Nucleus accumbens (tissue), 56 donors: ENCODE results near the gene SF3B3.
"Not testable (repeated sequence)": the region's sequence is repeated elsewhere in the genome, so short reads cannot be mapped to it uniquely, and the experiment has no call there.

Experiments used
- DNase-seq, 56 donors: peaks; one replicate each; lab custom pipeline; 2025; lab: John Stamatoyannopoulos, UW

Gene SF3B3

DNA sequence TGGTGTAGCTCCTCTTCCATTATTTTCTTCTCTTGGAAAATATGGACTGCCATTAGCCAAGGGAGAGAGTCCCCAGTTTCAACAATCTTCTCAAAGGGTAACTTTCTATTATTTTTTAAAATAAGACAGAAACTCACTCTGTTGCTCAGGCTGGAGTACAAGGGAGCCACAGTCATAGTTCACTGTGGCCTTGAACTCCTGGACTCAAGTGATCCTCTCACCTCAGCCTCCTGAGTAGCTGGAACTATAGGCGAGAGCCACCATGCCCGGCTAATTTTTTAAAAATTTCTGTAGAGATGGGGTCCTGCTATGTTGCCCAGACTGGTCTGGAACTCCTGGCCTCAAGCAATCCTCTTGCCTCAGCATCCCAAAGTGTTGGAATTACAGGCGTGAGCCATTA lies 13.4 kb upstream of the SF3B3 start:
- DNase-seq: no peak

DNA sequence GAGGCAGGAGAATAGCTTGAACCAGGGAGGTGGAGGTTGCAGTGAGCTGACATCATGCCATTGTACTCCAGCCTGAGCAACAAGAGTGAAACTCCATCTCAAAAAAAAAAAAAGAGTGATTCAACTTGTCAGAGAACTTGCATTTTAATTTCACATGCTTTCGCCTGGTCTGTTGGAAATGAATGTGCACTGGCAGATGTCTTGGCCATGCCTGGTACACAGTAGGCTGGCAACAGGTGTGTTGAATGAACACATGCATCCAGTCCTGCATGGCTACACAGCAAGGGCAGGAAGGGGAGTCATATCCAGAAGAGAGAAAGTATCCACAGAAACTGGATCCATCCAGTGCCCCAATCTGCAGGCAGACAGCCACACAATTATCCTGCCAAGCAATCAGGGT lies 11.8 kb upstream of the SF3B3 start:
- no peak for DNase-seq

GRCh38 chr16:70512456-70512855 lies 11.2 kb upstream of the SF3B3 start:
- no peak for DNase-seq

DNA sequence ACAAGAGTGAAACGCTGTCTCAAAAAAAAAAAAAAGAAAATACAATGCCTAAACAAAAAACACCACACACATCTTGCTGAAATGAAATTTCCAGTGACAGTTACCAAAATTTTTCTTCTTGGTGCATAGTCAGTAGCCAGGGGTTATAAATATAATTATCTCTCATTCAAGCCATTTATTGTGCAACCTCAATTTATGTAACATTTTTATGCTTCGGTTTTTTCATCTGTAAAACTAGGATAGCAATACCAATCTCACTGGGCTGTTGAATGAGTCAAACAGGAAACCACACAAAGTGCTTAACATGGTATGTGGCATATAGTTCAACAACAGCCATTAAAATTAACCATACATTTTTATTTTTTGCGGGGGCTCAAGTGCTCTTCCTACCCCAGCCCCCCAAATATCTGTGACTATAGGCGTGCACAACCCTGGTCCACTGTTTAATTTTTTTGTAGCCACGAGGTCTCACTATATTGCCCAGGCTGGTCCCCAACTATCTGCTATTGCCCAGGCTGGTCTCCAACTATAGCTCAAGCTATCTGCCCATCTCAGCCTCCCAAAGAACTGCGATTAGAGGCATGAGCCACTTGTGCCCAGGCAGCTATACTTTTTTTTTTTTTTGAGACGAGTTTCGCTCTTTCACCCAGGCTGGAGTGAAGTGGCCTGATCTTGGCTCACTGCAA lies 2.9 kb upstream of the SF3B3 start:
- no peak for DNase-seq

DNA sequence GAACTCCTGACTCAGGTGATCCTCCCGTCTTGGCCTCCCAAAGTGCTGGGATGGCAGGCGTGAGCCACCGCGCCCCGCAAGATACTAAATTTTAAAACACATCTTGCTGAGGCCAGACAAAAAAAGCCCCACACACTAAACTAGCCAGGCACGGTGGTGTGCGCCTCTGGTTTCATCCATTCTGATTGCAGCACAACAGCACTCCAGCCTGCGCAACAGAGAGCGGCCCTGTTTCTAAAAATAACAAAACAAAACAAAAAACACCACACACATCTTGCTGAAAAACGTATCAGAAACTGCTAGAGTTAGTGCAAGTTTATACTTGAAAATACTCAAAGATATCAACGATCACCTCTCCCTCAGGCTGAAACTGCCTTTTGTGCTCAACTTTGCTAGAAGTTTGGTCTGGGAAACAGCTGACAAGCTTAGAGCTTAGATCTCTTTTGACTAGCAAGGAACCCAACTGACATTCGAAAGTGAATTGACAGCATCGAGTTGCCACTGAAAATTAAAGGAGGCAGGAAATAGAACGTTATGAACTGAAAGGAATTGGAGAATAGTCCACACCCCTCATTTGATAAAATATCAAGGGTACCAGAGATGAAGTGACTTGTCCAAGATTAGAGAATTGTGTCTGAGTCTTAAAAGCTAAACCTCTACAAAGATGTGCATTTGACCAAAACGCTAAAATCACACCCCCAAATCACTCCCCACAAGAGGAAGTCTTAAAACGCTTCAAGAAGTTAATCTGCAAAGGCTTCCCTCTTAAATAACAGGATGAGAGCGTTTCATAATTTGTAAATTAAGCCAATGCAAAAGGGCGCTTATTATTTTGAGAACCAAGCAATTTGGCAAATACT lies 1.2 kb upstream of the SF3B3 start:
- DNase-seq: no peak

- DNase-seq: peak in 55 of 56 donors; percentile 19 to 92 (median 77)
These were observed 407 bp upstream of the SF3B3 start, which contains the start of gene COG4 for GRCh38 chr16:70523076-70523742. Gene COG4 (minus strand): TSS chr16:70523554. CDS start chr16:70523543, 11 bp downstream.

DNA sequence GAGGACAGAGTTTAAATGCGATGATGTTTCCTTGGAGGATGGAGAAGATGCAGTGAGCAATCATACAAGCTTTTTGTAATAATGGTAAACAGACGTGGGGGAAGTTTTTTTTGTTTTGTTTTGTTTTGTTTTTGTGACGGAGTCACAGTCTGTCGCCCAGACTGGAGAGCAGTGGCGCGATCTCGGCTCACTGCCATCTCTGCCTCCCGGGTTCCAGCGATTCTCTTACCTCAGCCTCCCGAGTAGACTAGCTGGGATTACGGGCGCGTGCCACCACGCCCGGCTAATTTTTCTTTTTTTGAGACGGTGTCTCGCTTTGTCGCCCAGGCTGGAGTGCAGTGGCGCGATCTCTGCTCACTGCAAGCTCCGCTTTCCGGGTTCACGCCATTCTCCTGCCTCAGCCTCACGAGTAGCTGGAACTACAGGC lies 796 bp downstream of the SF3B3 start:
- peak in 23 of 56 donors; percentile 0 to 47 (median 7) for DNase-seq

DNA sequence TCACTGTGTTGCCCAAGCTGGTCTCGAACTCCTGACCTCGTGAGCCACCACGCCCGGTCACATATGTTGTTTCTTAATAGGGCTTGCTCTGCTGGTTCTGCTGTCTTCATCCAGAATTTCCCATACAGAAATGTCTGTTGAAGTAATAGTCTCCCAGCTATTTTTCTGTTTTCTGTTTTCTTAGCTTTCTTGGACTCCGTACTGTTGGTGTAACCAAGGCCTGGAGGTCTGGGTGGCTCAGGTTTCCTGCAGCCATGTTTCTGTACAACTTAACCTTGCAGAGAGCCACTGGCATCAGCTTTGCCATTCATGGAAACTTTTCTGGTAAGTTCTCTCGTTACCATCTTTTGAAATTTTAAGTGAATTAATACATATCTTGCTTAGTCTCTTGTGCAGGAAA lies 2.8 kb downstream of the SF3B3 start:
- DNase-seq: no peak

- no peak for DNase-seq
These were observed 3.8 kb downstream of the SF3B3 start for GRCh38 chr16:70527315-70527996.

DNA sequence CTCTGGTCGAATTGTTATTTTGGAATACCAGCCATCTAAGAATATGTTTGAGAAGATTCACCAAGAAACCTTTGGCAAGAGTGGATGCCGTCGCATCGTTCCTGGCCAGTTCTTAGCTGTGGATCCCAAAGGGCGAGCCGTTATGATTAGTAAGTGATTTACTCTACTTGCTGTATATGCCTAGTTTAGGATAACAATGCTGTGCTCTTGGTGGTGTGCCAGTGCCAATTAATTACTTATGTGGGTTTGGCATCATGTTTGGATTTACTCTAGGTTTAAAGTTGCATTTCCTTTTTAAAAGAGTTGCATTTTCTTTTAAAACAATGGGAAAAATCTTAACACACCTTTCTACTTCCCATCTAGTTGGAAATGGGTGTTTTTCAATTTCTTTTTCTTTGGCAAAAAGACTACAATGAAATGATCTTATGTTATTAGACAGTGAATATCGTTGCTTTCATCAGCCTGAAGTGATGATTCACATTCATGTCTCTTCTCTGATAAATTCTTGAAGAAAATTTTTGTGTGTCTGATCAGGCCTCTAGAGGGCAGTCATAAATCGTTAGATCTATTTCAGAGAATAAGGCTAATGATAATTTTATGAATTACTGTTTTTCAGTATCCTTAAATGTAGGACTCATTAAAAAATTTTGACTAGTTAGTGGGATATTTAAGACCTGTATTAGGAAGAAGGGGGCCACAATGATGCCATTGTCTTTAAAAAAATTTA lies 5.6 kb downstream of the SF3B3 start:
- DNase-seq: no peak

DNA sequence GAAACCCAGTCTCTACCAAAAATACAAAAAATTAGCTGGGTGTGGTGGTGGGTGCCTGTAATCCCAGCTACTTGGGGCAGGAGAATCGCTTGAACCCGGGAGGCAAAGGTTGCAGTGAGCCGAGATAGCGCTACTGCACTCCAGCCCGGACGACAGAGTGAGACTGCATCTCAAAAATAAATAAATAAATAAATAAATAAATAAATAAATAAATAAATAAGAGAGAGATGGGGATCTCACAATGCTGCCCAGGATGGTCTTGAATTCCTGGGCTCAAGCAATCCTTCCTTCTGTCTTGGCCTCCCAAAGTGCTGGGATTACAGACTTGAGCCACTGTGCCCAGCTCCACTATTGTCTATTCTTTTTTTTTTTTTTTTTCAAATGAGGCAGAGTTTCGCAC lies 6.3 kb downstream of the SF3B3 start:
- not testable (repeated sequence) for DNase-seq

DNA sequence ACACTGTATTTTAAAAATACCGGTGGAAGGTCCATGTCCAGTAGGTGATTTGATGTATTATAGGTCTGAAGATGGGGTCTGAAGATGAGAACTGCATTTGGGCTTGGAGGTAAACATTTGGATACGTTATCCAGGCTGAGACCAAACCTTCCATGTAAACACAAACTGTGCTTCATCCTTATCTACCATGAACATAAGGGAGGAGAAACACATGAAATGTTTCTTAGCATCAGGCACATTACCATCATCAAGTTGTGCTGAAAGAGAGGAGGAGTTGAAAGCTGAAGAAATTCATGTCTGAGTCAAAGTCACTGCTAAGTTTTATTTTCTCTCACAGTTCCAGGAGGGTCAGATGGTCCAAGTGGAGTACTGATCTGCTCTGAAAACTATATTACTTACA lies 11.4 kb downstream of the SF3B3 start:
- DNase-seq: no peak

DNA sequence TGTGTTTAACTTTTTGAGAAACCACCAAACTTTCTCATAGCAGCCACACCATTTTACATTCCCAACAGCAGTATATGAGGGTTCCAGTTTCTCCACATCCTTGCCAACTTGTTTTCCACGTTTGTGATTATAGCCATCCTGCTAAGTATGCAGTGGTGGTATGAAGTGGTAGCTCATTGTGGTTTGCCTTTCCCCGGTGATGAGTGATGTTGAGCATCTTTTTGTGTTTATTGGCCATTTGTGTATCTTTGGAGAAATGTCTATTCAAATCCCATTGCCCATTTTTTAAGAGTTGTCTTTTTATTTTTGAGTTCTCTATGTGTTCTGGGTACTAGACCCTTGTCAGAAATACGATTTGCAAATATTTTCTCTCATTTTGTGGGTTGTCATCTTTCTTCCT lies 17.4 kb downstream of the SF3B3 start:
- DNase-seq: no peak

GRCh38 chr16:70544548-70544947 lies 20.9 kb downstream of the SF3B3 start:
- no peak for DNase-seq

DNA sequence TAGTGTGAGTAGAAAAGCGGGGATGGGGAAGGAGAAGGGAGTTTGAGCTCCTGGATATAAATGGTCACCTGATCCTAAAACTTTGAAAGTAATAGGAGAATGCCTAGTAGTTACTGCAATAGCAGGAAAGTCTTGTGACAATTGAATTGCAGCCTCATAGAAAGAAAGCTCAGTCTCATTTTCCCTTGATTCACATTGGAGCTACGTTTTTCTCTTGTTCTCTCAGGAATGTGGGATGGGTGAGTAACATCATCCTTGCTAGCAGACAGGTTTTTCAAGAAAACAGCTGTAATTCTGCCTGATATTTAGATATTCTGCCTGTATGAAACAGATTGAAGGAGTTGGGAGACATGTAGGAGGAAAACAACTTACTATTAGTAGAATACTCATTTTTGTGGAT lies 25.3 kb downstream of the SF3B3 start:
- DNase-seq: no peak

GRCh38 chr16:70550082-70550481 lies 26.5 kb downstream of the SF3B3 start:
- DNase-seq: no peak

DNA sequence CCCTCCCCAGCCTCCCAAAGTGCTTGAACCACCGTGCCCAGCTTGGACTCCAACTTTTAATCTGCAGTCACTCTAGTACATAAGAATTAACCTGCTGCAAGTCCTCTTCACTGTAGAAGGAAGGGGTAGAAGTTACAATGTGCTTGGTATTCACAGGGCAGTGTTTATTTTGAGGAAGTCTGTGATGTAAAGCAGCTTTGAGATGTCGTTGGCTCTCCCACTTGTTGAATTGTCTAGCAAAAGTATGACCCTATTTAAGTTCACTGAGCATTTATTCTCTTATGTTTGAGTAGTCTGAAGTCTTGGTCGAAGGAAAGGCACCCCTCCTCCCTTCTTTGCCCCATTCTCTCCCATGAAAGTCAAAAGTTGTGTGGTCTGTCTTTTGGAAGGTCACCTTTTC lies 28.2 kb downstream of the SF3B3 start:
- DNase-seq: no peak

DNA sequence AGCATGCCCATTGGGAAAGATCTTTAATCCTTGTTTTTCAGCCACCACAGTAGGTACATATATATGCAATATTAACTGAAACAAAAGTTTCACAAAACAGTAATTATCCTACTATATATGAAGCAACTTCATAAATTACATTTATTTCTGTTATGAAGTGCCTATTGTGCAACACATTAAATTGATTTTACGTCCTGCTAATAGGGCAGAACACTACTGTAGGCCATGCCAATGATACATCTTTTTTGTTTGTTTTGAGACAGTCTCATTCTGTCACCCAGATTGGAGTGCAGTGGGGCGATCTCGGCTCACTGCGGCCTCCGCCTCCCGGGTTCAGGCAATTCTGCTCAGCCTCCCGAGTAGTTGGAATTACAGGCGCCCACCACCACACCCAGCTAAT lies 29.1 kb downstream of the SF3B3 start:
- no peak for DNase-seq

DNA sequence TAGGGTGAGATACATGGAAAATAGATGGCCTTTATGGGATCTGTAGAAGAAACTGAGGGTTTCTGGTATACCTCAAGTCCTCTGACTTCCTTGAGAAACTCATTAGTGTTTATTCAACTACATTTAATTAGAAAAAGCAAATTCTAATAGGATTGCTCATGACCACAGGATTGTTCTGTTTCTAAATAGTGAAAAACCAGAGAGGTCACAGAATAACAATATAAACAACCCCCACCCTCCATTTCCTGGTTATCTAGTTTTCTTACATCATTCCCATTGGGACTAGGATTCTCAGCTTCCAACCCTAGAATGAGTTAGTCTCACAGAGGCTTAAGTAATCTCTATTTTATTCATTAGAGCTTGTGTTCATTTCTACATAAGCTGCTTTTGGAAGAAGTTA lies 30.0 kb downstream of the SF3B3 start:
- no peak for DNase-seq

DNA sequence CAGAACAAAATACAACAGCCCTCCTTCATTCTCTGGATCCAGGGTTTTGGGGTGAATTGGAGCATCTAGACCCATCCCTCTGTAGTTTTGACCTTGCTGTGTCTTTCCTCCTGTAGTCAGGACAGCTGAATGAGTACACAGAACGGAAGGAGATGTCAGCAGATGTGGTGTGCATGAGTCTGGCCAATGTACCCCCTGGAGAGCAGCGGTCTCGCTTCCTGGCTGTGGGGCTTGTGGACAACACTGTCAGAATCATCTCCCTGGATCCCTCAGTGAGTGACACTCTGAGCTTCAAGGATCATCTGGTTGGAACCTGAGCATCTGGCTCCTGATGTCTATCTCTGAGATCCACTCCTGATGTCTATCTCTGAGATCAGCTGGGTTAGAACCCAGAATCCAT lies 32.4 kb downstream of the SF3B3 start:
- DNase-seq: no peak
